B cell (primary cell): ENCODE data around the gene AHDC1. TPM values are rescaled to one million over a fixed set of nuclear protein-coding genes. Genes with fewer than 3 reads are reported as not detected.

Experiments
- ATAC-seq: fragments of 200-7000 bp; cut with Tn5 transposase; one replicate; pipeline ENCODE4 v1.10.0; 2021; ENCODE audit warnings: low read depth, mild to moderate bottlenecking, moderate number of reproducible peaks, moderate library complexity
- CTCF ChIA-PET: fragments of 350-600 bp; sonication (Branson Sonifier 250); formaldehyde crosslinking; loops from one replicate; lab custom pipeline; 2021; ENCODE audit warnings: antibody characterized with exemption, inconsistent platforms; lab: Charles Lee
- POLR2A ChIA-PET: fragments of 350-600 bp; sonication (Branson Sonifier 250); formaldehyde crosslinking; loops from one replicate; lab custom pipeline; 2021; ENCODE audit warnings: antibody characterized with exemption; lab: Charles Lee
- DNase-seq: peaks from one replicate; pipeline ENCODE4 v3.0.0; 2013
- H2AFZ ChIP-seq: 2 replicates; pipeline ENCODE4 v1.6.1; 2012; ENCODE audit warnings: mild to moderate bottlenecking, low read depth, low read length; ENCODE audit not compliant: insufficient read depth, poor library complexity, severe bottlenecking
- H3K27ac ChIP-seq, 2 donors: 1 replicate in 1 of 2; 2 replicates in 1 of 2; pipeline ENCODE4 v1.5.1; 2012 to 2013; ENCODE audit warnings: low read length in 2 of 2, mild to moderate bottlenecking in 2 of 2, moderate library complexity in 1 of 2
- H3K27me3 ChIP-seq, 4 experiments: fragments of 200-600 bp in 1 of 4; sonication (generic) in 1 of 4; replicated peaks in 1 of 4; 1 replicate in 2 of 4; 2 replicates in 2 of 4; pipeline versions ENCODE4 v1.6.1 to v1.7.0; 2013 to 2016; ENCODE audit warnings: low read length in 3 of 4, mild to moderate bottlenecking in 2 of 4, mixed read lengths in 1 of 4, moderate library complexity in 1 of 4; ENCODE audit not compliant: insufficient read depth in 4 of 4, control insufficient read depth in 3 of 4; ENCODE audit errors: control extremely low read depth in 1 of 4
- H3K36me3 ChIP-seq, 2 experiments: replicated peaks in 1 of 2; 1 replicate in 1 of 2; 2 replicates in 1 of 2; pipeline versions ENCODE4 v1.6.1 to v1.7.1; 2013; ENCODE audit warnings: low read length in 1 of 2; ENCODE audit not compliant: insufficient read depth in 2 of 2, control insufficient read depth in 1 of 2; ENCODE audit errors: control extremely low read depth in 1 of 2, extremely low read depth in 1 of 2
- H3K4me1 ChIP-seq, 2 donors: fragments of 200-600 bp in 1 of 2; sonication (generic) in 1 of 2; 1 replicate in 1 of 2; 2 replicates in 1 of 2; pipeline versions ENCODE4 v1.5.1 to v1.6.1; 2013 to 2017; ENCODE audit warnings: low read length in 2 of 2; ENCODE audit not compliant: control insufficient read depth in 2 of 2, insufficient read depth in 2 of 2
- H3K4me2 ChIP-seq: replicated peaks from 2 replicates; pipeline ENCODE3; 2012; ENCODE audit warnings: mild to moderate bottlenecking, low read depth, low read length; ENCODE audit not compliant: poor library complexity, severe bottlenecking
- H3K4me3 ChIP-seq, 5 experiments: fragments of 200-600 bp in 1 of 5; sonication (generic) in 1 of 5; 1 replicate in 3 of 5; 2 replicates in 2 of 5; pipeline versions ENCODE4 v1.5.1 to v1.7.0; 2011 to 2016; ENCODE audit warnings: low read length in 4 of 5, mild to moderate bottlenecking in 4 of 5, low read depth in 2 of 5, control low read depth in 1 of 5, moderate library complexity in 1 of 5; ENCODE audit not compliant: insufficient read depth in 1 of 5; ENCODE audit errors: control extremely low read depth in 1 of 5, extremely low read depth in 1 of 5
- H3K79me2 ChIP-seq: fragments of 200-600 bp; sonication (generic); one replicate; pipeline ENCODE4 v1.6.0; 2016; ENCODE audit warnings: low read length; ENCODE audit not compliant: control insufficient read depth, insufficient read depth
- H3K9ac ChIP-seq: fragments of 200-600 bp; sonication (generic); 2 replicates; pipeline ENCODE4 v1.6.1; 2017; ENCODE audit warnings: mild to moderate bottlenecking, low read length, moderate library complexity
- H3K9me3 ChIP-seq, 3 donors: one replicate each; pipeline versions ENCODE4 v1.6.1 to v1.7.1; 2013; ENCODE audit warnings: low read length in 2 of 3; ENCODE audit not compliant: control insufficient read depth in 2 of 3, insufficient read depth in 1 of 3; ENCODE audit errors: control extremely low read depth in 1 of 3
- H4K20me1 ChIP-seq: 2 replicates; pipeline ENCODE4 v1.6.0; 2012; ENCODE audit warnings: mild to moderate bottlenecking, low read length; ENCODE audit not compliant: insufficient read depth, control insufficient read depth, poor library complexity, severe bottlenecking
- H3K27ac Mint-ChIP-seq: one replicate; pipeline ENCODE4 v1.8.0; 2021; ENCODE audit warnings: mixed read lengths
- H3K27me3 Mint-ChIP-seq: one replicate; pipeline ENCODE4 v1.8.0; 2021; ENCODE audit warnings: mixed read lengths
- H3K4me1 Mint-ChIP-seq: one replicate; pipeline ENCODE4 v1.8.0; 2021; ENCODE audit warnings: mixed read lengths
- H3K4me3 Mint-ChIP-seq: one replicate; pipeline ENCODE4 v1.8.0; 2021; ENCODE audit warnings: mixed read lengths
- H3K9me3 Mint-ChIP-seq: one replicate; pipeline ENCODE4 v1.8.0; 2022; ENCODE audit warnings: mixed read lengths; ENCODE audit not compliant: insufficient read depth
- CTCF ChIP-seq: fragments of 200-600 bp; IDR thresholded peaks from one replicate; pipeline ENCODE4 v1.8.0; 2022; ENCODE audit warnings: antibody characterized with exemption, mild to moderate bottlenecking
- EZH2 ChIP-seq: IDR thresholded peaks from 2 replicates; pipeline ENCODE4 v1.6.1; 2012; ENCODE audit warnings: borderline replicate concordance, low read depth, mild to moderate bottlenecking, moderate library complexity, low read length; ENCODE audit not compliant: insufficient read depth, poor library complexity, severe bottlenecking
- whole genome bisulfite sequencing: methylation state at CpG from one replicate; pipeline ENCODE4 v1.1.5; 2013; ENCODE audit warnings: missing lambda C conversion rate; ENCODE audit not compliant: insufficient coverage; 5-methylcytosine and 5-hydroxymethylcytosine counted together
- intact Hi-C: fragments of 100-400 bp; cut with micrococcal nuclease; formaldehyde crosslinking; loops from one replicate; pipeline ENCODE4 v1.10.0; 2022
- polyA plus RNA-seq: library from polyadenylated mRNA; depleted of rRNA; stranded (reverse); fragments of >200 nt; gene quantifications from 2 replicates; pipeline ENCODE4 v1.2.3, GENCODE V29; 2012
- total RNA-seq, 2 donors: library from RNA; stranded (reverse); fragments of 120-200 nt in 1 of 2; gene quantifications; 1 replicate in 1 of 2; 2 replicates in 1 of 2; pipeline versions ENCODE4 v1.2.3 to v1.2.4, GENCODE V29; 2013 to 2022

Gene AHDC1
- total and polyA plus RNA-seq, 2 donors (not counting 1 experiment from before 2014, with no cell fraction given), result 6.2 to 32.0 TPM

DNA sequence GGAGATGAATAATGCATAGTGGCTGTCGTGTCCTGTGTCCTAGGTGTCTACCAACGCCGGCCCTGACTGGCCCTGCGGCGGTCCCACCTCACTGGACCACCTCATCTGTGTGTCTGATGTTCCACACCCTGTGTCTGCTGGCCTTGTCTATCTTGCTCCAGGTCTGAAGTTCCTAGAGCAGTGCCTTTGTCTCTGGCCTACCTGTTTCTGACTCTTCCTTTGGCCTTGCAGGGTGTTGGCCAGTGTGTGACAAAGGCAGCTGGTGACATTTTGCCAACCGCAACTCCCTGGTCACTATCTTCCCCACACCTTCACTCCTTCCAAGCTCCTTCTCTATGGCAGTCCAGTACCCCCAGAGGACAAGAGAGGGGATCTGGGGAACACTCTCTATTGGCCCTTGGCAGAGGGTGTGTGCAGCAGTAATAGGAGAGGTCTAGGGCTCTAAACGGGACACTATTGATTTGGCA is 1.4 kb upstream of the AHDC1 start:
- Histone ChIP-seq H3K4me1 (peaks cover 44 to 66% of the 10 kb centered on the region in 2 donors), H3K27me3 (no peaks in the 10 kb centered on the region), H3K9me3 (no peaks in the 10 kb centered on the region), H3K4me2 (no peak overlapping the region), H3K79me2 (peaks cover 39% of the 10 kb centered on the region), H4K20me1 (peaks cover 23% of the 10 kb centered on the region), H3K9ac (no peak overlapping the region), H3K27ac (no peak overlapping the region), H3K4me3 (no peak overlapping the region), H2AFZ (no peak overlapping the region), H3K36me3 (no peaks in the 10 kb centered on the region)
- POLR2A ChIA-PET, result interaction anchor here (0.5 to 2.8 kb wide), 4 partner anchors 49 to 291 kb away, joined by 4 to 12 read pairs (median 6); no protein-coding TSS in a partner anchor
- H3K27me3 Mint-ChIP-seq, result no peaks in the 10 kb centered on the region
- CTCF ChIA-PET, result interaction anchor here (0.6 to 20.3 kb wide), 30 partner anchors 8 to 562 kb away, joined by 3 to 473 read pairs (median 6); partner anchors contain the start of gene IFI6
- ATAC-seq (no peak), DNase-seq (no peak)
- H3K4me3 Mint-ChIP-seq, result peak overlapping the region; percentile 94
- WGBS, result 97% methylated on average over 6 of the region's 7 CpGs
- peak overlapping the region; percentile 64 for H3K27ac Mint-ChIP-seq
- TF ChIP-seq CTCF, result no peak
- H3K9me3 Mint-ChIP-seq, result no peaks in the 10 kb centered on the region
- peaks cover 38% of the 10 kb centered on the region for H3K4me1 Mint-ChIP-seq
- intact Hi-C loops, result loop anchor here (10.0 kb wide), 1 partner anchor 119 kb away; the partner anchor contains the start of gene FAM76A

DNA sequence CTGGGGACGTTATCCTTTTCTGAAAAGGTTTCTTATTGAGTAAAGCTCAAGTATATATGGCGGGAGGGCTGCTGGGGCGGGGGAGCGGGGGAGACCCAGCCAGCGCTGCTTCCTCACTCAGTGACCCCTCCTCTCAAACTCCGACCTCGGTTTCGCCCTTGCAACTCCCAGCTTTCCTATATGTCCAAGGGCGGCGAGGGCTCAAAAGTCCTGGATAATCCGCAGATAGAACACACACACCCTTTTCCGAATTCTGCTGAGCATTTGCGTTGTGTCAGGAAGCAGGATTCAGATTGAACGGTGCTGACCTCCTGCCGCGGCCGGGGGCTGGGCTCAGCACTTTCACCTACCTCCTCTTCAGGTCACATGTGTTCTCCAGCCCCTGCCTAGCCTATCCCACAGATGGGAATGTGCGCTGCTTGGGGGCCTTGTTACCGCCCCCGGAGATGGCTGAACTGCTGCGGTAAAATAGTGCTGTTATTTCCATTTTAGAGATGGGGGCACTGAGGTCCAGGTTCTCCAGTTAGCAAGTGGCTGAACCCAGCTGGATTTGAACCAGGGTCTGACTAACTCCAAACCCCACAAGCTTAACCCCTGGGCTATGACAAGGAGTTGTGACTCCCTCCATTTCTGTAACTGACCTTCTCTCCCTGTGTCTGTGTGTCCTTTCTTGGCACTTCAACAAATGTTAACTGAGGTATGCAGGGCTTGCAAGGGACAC is 795 bp upstream of the AHDC1 start:
- Histone ChIP-seq H3K9ac (peak overlapping the region; percentile 77), H2AFZ (peak overlapping the region; percentile 81), H3K79me2 (peaks cover 45% of the 10 kb centered on the region), H3K27me3 (no peaks in the 10 kb centered on the region), H3K27ac (no peak overlapping the region), H3K4me2 (peak overlapping the region; percentile 98), H3K36me3 (no peaks in the 10 kb centered on the region), H3K4me1 (peaks cover 44 to 66% of the 10 kb centered on the region in 2 donors), H3K4me3 (peak overlapping the region in 3 of 5 experiments; percentile 63 to 84 (median 79)), H4K20me1 (peaks cover 29% of the 10 kb centered on the region), H3K9me3 (no peaks in the 10 kb centered on the region)
- peak overlapping the region; percentile 90 for H3K27ac Mint-ChIP-seq
- H3K27me3 Mint-ChIP-seq, result no peaks in the 10 kb centered on the region
- TF ChIP-seq EZH2 (no peak), CTCF (no peak)
- ChIA-PET POLR2A (interaction anchor here (1.0 to 2.8 kb wide), 8 partner anchors 28 to 308 kb away, joined by 3 to 12 read pairs (median 4); no protein-coding TSS in a partner anchor), CTCF (interaction anchor here (0.6 to 20.3 kb wide), 31 partner anchors 8 to 561 kb away, joined by 3 to 473 read pairs (median 6); partner anchors contain the start of gene IFI6)
- DNase-seq (no peak), ATAC-seq (no peak)
- H3K9me3 Mint-ChIP-seq, result no peaks in the 10 kb centered on the region
- H3K4me1 Mint-ChIP-seq, result peaks cover 44% of the 10 kb centered on the region
- intact Hi-C loops, result loop anchor here (1.0 to 10.0 kb wide), 4 partner anchors 120 to 282 kb away; partner anchors contain the start of genes FAM76A, GPR3 and TMEM222
- 55% methylated on average over 15 of the region's 21 CpGs for WGBS
- H3K4me3 Mint-ChIP-seq, result peak overlapping the region; percentile 94
